Motor neuron (in vitro differentiated cells): ENCODE data around the gene HSBP1L1. TPM values are rescaled to one million over a fixed set of nuclear protein-coding genes. Genes with fewer than 3 reads are reported as not detected.
A peak's percentile ranks its signal among the peaks of the same experiment; 100 is the strongest.
"Not testable (repeated sequence)": the region's sequence is repeated elsewhere in the genome, so short reads cannot be mapped to it uniquely, and the experiment has no call there.

Experiments
- ATAC-seq, 8 experiments: fragments of 200-7000 bp; cut with Tn5 transposase; replicated peaks in 6 of 8; 2 replicates each; pipeline ENCODE4 v1.8.0; 2021; ENCODE audit warnings: mild to moderate bottlenecking in 8 of 8, moderate library complexity in 8 of 8
- H3K27ac ChIP-seq, 2 donors: fragments of 250-450 bp; sonication (Bioruptor Pico); 2 replicates each; pipeline ENCODE4 v1.9.0; 2021; ENCODE audit warnings: antibody characterized with exemption in 2 of 2, mild to moderate bottlenecking in 2 of 2, moderate library complexity in 1 of 2
- H3K4me1 ChIP-seq, 2 donors: fragments of 250-450 bp; sonication (Bioruptor Pico); replicated peaks in 1 of 2; 2 replicates each; pipeline ENCODE4 v1.6.1; 2021; ENCODE audit warnings: antibody characterized with exemption in 2 of 2, mild to moderate bottlenecking in 2 of 2, moderate library complexity in 1 of 2
- H3K4me3 ChIP-seq, 5 donors: fragments of 250-450 bp; sonication (Bioruptor Pico); 2 replicates each; pipeline ENCODE4 v1.9.0; 2021; ENCODE audit warnings: antibody characterized with exemption in 5 of 5, mild to moderate bottlenecking in 5 of 5, moderate library complexity in 4 of 5
- WGBS, 10 experiments: fragments of 450-650 bp; shearing (Covaris generic); methylation state at CpG; one replicate each; pipeline ENCODE4 v1.0.0; 2022; 5-methylcytosine and 5-hydroxymethylcytosine counted together
- in situ Hi-C, 9 experiments: fragments of 400-800 bp; cut with MboI; loops; one replicate each; pipeline ENCODE4 v1.15.0; 2021; ENCODE audit warnings: low sequenced_read_pairs in 9 of 9, low pct_unique_long_range_greater_than_20kb in 2 of 9; ENCODE audit not compliant: unreplicated experiment in 9 of 9
- total RNA-seq, 8 experiments: library from RNA; unstranded; fragments of 300-600 nt; gene quantifications; 2 replicates each; pipeline versions ENCODE4 v1.2.3 to v1.2.4, GENCODE V29; 2022

HSBP1L1 gene
- total RNA-seq, 8 experiments from 2014 or later: 4.3 to 29.7 (median 8.1) TPM

GRCh38 chr18:79952456-79952995 is 11.9 kb upstream of the HSBP1L1 start:
- no peak for ATAC-seq
- in situ Hi-C loops: no loop called here
- H3K4me1 ChIP-seq: peaks cover 10 to 17% of the 10 kb centered on the region in 2 donors
- H3K4me3 ChIP-seq: peak overlapping the region; percentile 56 to 96 (median 81)
- peak overlapping the region; percentile 70 to 80 for H3K27ac ChIP-seq
- 33 to 40% methylated on average over 1 of the region's 43 CpGs; no CpG with 5 or more reads in 8 of the 10 experiments for WGBS, 10 experiments

DNA sequence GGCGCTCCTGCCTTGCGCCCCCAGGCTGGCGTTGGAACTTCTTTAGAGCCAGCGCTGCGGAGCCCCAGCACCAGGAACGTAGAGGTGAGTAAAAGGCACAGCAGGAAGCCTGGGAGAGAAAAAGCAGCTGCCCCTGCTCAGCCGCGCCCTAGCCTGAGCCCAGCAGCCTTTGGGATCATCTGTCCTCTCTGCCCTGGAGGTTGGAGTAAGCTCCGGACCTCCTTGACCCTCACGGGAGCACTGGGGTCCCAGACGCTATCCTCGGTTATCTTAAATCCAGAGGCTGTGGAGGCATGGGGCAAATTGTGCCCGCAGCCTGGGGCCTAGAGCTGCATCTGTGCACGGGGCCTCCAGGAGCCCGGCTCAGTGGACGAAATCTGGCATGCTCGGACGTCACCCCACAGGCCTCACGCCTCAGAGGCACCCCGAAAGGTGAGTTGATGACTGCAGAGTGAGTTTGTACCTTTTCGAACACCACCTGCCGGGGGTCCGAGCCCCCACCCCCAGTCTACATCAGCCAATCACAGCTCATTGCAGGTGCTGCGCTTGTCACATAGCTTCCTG is 11.4 kb upstream of the HSBP1L1 start:
- Histone ChIP-seq H3K4me1 (peaks cover 10 to 17% of the 10 kb centered on the region in 2 donors), H3K27ac (no peak overlapping the region), H3K4me3 (peak overlapping the region; percentile 13 to 81 (median 56))
- WGBS, 10 experiments: 42 to 100% (median 72%) methylated on average over 2 to 8 of the region's 24 CpGs; no CpG with 5 or more reads in 6 of the 10 experiments
- in situ Hi-C loops: no loop called here
- ATAC-seq: no peak

DNA sequence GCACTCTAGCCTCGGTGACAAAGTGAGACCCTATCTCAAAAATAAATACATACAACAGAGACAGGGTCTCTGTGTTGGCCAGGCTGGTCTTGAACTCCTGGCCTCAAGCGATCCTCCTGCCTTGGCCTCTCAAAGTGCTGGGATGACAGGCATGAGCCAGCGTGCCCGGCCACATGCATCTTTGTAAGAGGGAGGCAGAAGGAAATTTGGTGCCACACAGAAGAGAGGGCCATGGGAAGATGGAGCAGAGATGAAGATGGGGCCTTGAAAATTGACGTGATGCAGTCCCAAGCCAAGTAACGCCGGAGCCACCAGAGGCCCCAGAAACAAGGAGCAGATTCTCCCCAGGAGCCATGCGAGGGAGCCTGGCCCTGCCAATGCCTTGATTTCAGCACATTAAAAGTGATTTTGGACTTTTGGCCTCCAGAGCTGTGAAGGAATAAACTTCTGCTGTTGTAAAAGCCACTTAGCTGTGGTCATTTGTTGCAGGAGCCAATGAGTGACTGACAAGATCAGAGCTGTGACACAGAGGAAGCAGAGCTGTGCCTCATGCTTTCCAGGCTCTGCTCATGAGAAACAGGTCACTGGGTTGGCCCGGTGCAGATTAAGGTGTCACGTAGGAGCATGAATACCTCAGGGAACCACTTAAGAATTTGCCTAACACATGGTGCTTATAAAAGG is 10.3 kb upstream of the HSBP1L1 start:
- 17 to 100% (median 81%) methylated on average over 1 to 4 of the region's 10 CpGs; no CpG with 5 or more reads in 4 of the 10 experiments for WGBS, 10 experiments
- H3K27ac ChIP-seq: no peak overlapping the region
- in situ Hi-C loops: no loop called here
- no peak overlapping the region for H3K4me3 ChIP-seq
- ATAC-seq: no peak
- peaks cover 10 to 23% of the 10 kb centered on the region in 2 donors for H3K4me1 ChIP-seq

DNA sequence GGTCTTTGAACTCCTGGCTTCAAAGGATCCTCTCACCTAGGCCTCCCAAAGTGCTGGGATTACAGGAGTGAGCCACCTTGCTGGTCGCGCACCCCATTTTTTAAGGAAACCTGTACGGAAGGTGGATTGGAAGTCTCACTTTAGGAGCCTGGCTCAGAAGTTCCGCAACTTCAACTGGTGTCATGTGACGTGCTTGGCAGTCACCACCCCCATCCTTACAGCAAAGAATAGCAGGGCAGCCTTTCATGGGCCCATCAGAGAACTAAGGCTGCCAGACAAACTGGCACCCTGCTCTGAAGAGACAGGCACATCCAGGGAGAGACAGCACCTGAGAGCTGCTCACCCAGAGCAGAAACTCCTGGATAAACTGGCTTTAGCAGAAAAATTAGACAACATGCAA is 9.7 kb upstream of the HSBP1L1 start:
- WGBS, 10 experiments: 80 to 96% (median 82%) methylated on average over 1 to 5 of the region's 5 CpGs; no CpG with 5 or more reads in 4 of the 10 experiments

GRCh38 chr18:79955302-79956075 is 9.0 kb upstream of the HSBP1L1 start:
- peaks cover 12 to 24% of the 10 kb centered on the region in 2 donors for H3K4me1 ChIP-seq
- WGBS, 10 experiments: 71 to 100% (median 92%) methylated on average over 1 to 8 of the region's 12 CpGs; no CpG with 5 or more reads in 2 of the 10 experiments
- in situ Hi-C loops: no loop called here
- H3K27ac ChIP-seq: no peak overlapping the region
- ATAC-seq: no peak
- H3K4me3 ChIP-seq: no peak overlapping the region

More for the DNA sequence above, 9.7 kb upstream of the HSBP1L1 start:
- peaks cover 12 to 24% of the 10 kb centered on the region in 2 donors for H3K4me1 ChIP-seq
- H3K4me3 ChIP-seq: no peak overlapping the region
- no peak overlapping the region for H3K27ac ChIP-seq
- ATAC-seq: no peak
- in situ Hi-C loops: no loop called here

DNA sequence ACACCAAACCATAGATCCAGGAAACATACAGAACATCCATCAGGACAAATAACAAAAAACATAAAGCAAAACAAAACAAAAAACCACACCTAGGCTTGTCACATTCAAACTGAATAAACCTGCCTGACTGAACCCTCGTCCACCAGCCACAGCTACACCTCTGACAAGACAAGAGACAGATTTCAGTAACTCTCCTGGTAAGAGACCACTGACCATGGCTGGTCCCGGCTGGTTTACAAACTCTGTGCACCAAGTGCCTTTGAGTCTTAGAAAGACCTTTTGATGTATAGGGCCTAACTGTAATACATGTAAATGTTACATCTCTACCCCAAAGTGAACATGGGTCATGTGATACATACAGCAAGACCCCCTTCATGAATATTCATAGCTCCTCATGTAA is 8.2 kb upstream of the HSBP1L1 start:
- peaks cover 17 to 28% of the 10 kb centered on the region in 2 donors for H3K4me1 ChIP-seq
- no peak overlapping the region for H3K27ac ChIP-seq
- no peak for ATAC-seq
- 75 to 100% (median 83%) methylated on average over 1 of the region's 2 CpGs; no CpG with 5 or more reads in 7 of the 10 experiments for WGBS, 10 experiments
- no peak overlapping the region for H3K4me3 ChIP-seq
- in situ Hi-C loops: no loop called here

DNA sequence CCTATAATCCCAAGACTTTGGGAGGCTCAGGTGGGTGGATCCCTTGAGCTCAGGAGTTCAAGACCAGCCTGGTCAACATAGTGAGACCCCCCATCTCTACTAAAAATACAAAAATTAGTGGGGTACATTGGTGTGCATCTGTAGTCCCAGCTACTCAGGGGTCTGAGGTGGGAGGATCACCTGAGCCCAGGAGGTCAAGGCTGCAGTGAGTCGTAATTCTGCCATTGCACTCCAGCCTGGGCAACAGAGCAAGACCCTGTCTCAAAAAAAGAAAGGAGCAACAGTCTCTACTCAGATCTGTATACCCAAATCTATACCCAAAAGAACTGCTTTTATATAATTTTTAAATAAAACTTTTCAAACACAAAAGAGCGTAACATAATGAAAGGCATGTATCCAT is 5.5 kb upstream of the HSBP1L1 start:
- ATAC-seq: no peak
- WGBS, 10 experiments: 88 to 100% (median 100%) methylated on average over 1 to 2 of the region's 2 CpGs; no CpG with 5 or more reads in 4 of the 10 experiments
- no peak overlapping the region for H3K4me3 ChIP-seq
- in situ Hi-C loops: no loop called here
- no peak overlapping the region for H3K27ac ChIP-seq
- peaks cover 17 to 25% of the 10 kb centered on the region in 2 donors for H3K4me1 ChIP-seq

DNA sequence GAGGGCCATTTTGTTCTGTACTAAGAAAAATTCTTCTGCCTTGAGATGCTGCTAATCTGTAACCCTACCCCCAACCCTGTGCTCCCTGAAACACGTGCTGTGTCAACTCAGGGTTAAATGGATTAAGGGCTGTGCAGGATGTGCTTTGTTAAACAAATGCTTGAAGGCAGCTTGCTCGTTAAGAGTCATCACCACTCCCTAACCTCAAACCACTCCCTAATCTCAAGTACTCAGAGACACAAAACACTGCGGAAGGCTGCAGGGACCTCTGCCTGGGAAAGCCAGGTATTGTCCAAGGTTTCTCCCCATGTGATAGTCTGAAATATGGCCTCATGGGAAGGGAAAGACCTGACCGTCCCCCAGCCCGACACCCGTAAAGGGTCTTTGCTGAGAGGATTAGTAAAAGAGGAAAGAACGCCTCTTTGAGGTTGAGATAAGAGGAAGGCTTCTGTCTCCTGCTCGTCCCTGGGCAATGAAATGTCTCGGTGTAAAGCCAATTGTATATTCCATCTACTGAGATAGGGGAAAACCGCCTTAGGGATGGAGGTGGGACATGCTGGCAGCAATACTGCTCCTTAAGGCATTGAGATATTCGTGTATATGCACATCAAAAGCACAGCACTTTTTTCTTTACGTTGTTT is 4.2 kb upstream of the HSBP1L1 start:
- H3K4me3 ChIP-seq, in situ Hi-C loops, H3K27ac ChIP-seq: not testable (repeated sequence)
- peaks cover 20 to 32% of the 10 kb centered on the region in 2 donors for H3K4me1 ChIP-seq
- ATAC-seq: peak in 3 of 8 experiments; percentile 14 to 42 (median 17)
- 0 to 50% (median 23%) methylated on average over 1 to 7 of the region's 12 CpGs; no CpG with 5 or more reads in 2 of the 10 experiments for WGBS, 10 experiments

DNA sequence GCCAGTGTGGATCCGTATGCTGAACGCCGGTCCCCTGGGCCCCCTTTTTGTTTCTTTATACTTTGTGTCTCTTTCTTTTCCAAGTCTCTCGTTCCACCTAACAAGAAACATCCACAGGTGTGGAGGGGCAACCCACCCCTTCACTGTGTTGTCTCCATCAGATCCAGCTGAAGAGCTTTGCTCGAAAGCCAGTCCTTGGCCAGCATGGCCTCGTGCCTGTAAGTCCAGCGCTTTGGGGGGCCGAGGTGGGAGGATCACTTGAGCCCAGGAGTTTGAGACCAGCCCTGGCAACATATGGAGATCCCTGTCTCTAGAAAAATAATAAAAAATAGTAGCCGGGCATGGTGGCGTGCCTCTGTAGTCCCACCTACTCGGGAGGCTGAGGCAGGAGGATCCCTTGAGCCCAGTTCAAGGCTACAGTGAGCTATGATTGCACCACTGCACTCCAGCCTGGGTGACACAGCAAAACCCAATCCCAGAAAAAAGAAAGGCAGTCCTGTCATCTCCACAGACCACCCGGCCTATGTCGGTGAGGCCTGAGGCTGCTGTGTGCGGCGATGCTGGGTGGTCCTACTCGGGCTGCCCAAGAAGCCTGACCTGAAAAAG is 3.4 kb upstream of the HSBP1L1 start:
- H3K4me1 ChIP-seq: peaks cover 27 to 39% of the 10 kb centered on the region in 2 donors
- no peak overlapping the region for H3K4me3 ChIP-seq
- 75 to 100% (median 91%) methylated on average over 2 to 8 of the region's 16 CpGs for WGBS, 10 experiments
- no peak overlapping the region for H3K27ac ChIP-seq
- in situ Hi-C loops: no loop called here
- no peak for ATAC-seq

- peaks cover 27 to 39% of the 10 kb centered on the region in 2 donors for H3K4me1 ChIP-seq
- 0 to 94% (median 76%) methylated on average over 1 to 18 of the region's 29 CpGs; no CpG with 5 or more reads in 4 of the 10 experiments for WGBS, 10 experiments
- ATAC-seq: peak in 4 of 8 experiments; percentile 6 to 35 (median 26)
- no peak overlapping the region for H3K27ac ChIP-seq
- in situ Hi-C loops: no loop called here
- no peak overlapping the region for H3K4me3 ChIP-seq
These were observed 2.7 kb upstream of the HSBP1L1 start for GRCh38 chr18:79961527-79962291.

- Histone ChIP-seq H3K27ac (no peak overlapping the region), H3K4me1 (peaks cover 27 to 39% of the 10 kb centered on the region in 2 donors), H3K4me3 (no peak overlapping the region)
- ATAC-seq: no peak
- WGBS, 10 experiments: 0 to 100% (median 70%) methylated on average over 1 to 6 of the region's 10 CpGs; no CpG with 5 or more reads in 4 of the 10 experiments
- in situ Hi-C loops: no loop called here
These were observed 2.1 kb upstream of the HSBP1L1 start for GRCh38 chr18:79962311-79962710.
